Inferior parietal cortex (tissue), 1 donor: ENCODE results near the gene ATP2C2.

Experiments used
- DNase-seq: peaks from one replicate; pipeline ENCODE4 v3.0.0-alpha.2; 2016; ENCODE audit errors: extremely low spot score

ATP2C2 gene

DNA sequence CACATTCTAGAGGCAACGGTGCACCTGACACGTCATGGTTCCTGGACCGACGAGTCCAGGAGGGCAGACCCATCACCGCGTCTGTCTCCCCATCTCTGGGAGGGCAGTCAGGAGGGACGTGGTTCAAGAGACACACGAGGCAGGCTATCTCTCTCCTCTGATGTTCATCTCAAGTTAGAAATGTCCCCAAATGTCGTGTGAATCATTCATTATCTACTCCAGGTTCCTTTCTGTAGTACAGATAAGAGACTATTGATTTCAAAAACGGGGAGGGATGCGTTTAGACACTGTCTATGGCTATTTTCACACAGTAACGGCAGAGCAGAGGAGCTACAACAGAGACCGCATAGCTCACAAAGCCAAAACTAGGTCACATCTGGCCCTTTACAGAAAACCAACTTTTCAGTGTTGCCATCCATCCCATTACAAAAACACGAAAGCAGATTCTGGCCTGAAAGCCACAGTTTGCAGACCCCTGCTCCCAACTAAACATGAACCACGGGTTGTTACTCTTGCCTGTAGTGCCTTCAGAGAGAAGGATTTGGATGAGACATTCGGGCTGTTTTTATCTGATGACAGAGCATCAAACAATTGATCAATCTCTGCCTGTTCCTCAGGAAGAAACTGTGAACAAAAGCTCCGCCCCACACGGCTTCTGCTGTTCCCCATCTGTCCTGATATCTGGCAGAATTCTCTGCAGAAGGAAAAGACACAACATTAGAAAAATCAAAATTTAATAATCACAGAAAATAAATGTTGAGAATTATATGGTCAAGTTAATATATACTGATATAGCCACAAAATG, 129.3 kb downstream of the ATP2C2 start:
- peak; percentile 15 for DNase-seq

- DNase-seq: no peak
Measured at GRCh38 chr16:84498223-84498610, 129.9 kb downstream of the ATP2C2 start.

- DNase-seq: no peak
Measured at GRCh38 chr16:84498859-84499620, 130.7 kb downstream of the ATP2C2 start.

GRCh38 chr16:84499638-84500037, 131.3 kb downstream of the ATP2C2 start:
- no peak for DNase-seq

DNA sequence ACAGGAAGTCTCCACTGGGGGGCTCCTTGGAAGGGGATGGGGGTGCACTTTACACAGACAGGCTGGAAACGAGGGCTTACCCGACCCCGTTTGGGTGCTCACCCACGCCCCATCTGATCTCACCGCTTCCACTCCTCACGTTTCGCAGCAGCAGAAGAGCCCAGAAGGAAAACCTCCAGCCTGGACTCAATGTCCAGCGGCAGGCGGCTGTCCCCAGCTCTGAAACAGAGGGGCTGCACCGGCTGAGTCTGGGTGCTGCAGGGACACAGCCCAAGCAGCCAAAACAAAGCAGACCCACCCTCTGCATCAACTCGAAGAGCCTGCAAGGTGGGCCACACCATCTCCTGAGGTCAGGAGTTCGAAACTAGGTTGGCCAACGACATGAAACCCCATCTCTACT, 132.2 kb downstream of the ATP2C2 start:
- no peak for DNase-seq

DNA sequence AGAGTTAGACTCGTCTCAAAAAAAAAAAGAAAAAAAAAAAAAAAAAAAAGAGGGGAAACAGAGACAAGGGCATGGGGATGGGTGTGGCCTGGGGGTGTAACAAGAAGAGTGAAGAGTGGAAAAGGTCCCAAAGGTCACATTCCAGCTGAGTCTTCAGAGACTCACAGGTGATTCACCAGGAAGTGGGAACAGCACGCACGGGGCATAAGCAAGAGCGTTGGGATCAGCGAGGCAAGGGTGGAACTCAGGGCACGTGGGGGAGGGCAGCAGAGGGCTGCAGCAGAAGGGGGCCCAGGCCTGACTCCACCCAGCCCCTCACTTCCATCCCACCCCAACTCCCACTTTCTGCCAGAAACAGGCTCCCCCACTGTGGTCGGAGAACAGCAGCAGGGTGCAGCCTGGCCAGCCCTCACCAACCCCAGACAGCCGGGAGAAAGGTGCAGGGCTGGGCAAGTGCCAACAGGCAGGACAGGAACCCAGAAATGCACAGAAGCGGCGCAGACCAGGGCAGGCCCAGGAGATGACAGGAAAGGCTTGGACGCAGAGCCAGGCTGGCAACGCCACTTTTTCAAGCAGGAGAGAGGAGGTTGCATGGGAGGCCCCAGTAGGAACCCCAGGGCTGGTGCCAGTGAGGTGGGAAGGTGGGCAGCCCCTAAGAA, 132.9 kb downstream of the ATP2C2 start:
- no peak for DNase-seq

DNA sequence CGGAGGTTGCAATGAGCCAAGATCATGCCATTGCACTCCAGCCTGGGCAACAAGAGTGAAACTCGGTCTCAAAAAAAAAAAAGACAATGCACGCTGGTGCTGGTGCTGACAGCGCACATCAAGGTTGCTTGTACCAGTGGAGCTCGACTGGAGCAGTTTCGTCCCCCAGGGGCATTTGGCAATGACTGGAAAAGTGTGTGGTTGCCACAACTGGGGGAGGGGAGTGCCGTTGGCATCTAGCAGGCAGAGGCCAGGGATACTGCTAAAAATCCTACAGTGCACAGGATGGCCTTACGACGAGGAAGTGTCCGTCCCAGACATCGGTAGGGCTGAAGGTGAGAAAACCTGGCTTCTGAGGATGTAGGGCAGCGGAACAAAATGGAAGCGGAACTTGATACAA, 133.7 kb downstream of the ATP2C2 start:
- no peak for DNase-seq

GRCh38 chr16:84502581-84502980, 134.2 kb downstream of the ATP2C2 start:
- DNase-seq: no peak

DNA sequence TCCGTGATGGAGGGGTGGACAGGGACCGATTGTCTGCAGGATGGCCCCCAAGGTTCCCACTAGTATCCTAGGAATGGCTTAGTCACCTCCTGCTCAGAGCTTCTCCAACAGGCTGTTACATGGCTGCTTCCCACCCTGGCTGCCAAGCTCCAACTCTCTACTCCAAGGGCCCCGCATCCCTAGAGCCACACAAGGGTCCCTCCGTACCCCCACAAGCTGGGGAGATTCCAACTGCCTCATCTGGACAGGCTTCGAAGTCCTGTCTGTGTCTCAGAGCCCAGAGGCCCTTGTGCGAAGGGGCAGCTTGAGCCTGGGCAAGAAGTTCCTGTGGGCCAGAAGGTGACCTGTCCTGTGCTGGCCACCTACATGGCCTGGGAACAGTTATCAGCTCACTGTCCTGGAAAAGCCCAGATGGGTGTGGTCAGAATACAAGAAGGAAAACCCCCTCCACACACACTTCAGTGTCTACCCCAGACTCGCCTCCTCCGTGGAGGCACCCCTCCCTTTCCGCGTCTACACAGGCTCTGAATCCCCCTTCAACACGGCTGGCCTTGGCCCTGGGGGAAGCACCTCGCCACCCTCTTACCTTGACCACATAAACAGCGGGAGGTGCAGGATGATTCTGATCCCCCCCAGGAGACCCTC, 135.5 kb downstream of the ATP2C2 start:
- DNase-seq: no peak

DNA sequence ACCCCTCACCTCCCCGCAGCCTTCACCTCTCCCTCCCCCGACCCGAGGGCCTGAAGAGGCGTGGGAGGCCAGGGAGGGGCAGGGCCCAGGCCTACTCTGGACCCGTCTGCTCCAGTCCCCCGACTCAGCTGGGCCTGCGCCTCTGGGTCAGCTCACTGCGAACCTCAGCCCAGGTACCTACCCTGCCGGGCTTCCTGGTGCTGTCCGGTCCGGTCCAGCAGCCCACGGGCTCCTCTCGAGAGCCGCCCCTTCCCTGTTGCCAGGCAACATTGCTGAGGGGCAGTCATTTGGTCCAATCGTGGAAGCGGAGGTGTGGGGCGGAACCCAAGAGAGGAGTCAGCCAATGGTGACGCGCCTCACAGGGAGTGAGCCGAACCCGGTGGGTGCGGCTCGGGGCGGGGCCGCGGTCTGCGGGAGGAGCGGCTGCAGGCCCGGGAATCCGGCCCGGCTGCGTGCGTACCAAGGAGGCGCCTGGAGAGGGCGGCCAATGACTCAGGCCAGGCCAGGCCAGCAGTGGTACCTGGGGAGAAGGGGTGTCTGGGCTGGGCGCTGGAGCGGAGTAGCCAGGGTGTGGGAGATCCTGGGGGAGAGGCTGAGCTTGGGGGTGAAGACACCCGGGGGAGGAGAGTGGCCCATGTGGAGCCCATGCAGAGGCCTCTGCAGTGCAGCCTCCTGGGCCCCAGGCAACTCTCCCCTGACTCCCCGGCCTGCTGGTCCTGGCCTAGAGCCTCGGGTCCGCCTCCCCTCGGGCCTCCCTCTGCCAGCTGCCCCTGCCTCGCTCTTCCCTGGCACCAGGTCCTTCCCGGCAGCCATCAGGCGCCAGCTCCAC, 136.3 kb downstream of the ATP2C2 start, which contains the start of gene MEAK7:
MEAK7 (minus strand) TSS at position 240 of the 829 bp plus-strand sequence. CDS start 6,573 bp downstream, outside the sequence.
- peak; percentile 100 for DNase-seq

GRCh38 chr16:84505249-84506187, 137.2 kb downstream of the ATP2C2 start:
- no peak for DNase-seq

- DNase-seq: no peak
Measured at GRCh38 chr16:84507011-84507982, 139.0 kb downstream of the ATP2C2 start.

DNA sequence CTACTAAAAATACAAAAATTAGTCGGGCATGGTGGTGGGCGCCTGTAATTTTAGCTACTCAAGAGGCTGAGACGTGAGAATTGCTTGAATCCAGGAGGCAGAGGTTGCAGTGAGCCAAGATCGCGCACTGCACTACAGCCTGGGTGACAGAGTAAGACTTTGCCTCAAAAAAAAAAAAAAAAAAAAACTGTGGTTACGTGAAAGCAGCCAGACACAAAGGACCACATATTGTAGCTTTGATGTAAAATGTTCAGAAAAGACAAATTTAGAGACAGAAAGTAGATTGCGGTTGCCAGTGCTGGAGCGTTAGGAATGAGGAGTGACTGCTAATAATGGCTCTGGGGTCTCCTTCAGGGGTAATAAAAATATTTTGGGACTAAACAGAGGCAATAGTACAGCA, 140.2 kb downstream of the ATP2C2 start:
- no peak for DNase-seq

- DNase-seq: no peak
Measured at GRCh38 chr16:84509032-84509950, 141.0 kb downstream of the ATP2C2 start.

GRCh38 chr16:84511180-84511800, 143.0 kb downstream of the ATP2C2 start:
- peak; percentile 95 for DNase-seq

DNA sequence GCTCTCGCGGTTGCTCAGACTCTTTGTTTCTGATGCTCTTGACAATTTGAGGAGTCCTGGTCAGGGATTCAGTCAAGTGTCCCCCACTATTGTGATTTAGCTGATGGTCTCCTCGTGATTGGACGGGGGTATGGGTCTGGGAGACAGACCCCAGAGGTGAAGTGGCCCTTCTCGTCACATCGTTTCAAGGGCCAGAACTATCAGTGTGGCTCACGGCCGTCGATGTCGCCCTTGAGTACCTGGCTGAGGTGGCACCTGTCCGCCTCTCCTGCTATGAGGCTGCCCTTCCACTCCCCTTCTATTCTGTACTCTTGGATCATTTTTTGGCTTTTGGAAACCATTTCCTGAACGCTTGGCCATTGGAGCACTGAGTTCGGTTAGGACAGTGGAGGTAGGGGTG, 143.5 kb downstream of the ATP2C2 start:
- no peak for DNase-seq

DNA sequence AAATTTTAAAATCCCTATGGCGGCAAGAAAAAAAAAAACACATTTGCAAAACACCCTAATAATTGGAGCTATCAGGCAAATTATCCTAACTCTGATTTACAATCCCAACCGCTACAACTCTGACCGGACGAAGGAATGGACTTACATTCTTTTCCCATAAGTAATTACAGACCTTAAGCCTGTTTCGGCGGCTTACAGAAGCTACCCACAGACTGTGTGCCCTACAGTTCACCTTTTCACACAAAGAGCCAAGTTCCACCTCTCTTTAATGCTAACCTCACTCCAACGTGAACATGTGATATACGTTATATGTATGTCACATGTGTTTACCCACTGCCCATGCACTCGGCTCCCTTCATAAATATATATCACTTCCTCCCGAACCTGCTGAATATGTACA, 144.8 kb downstream of the ATP2C2 start:
- DNase-seq: no peak
